Lung (tissue), 12 donors: ENCODE results near the gene LGR5. TPM values are rescaled to one million over a fixed set of nuclear protein-coding genes. Genes with fewer than 3 reads are reported as not detected.

Experiments
- ATAC-seq: fragments of 200-7000 bp; cut with Tn5 transposase; one replicate; pipeline ENCODE4 v1.9.1; 2020; ENCODE audit warnings: moderate number of reproducible peaks; ENCODE audit not compliant: insufficient read depth, low FRiP score
- DNase-seq, 3 donors: peaks; one replicate each; pipeline ENCODE4 v3.0.0-alpha.2; 2013 to 2017
- H3K27ac ChIP-seq, 2 donors: one replicate each; pipeline ENCODE4 v1.5.1; 2013; ENCODE audit warnings: mild to moderate bottlenecking in 2 of 2, moderate library complexity in 2 of 2, control low read depth in 1 of 2, inconsistent platforms in 1 of 2, low read depth in 1 of 2, low read length in 1 of 2
- H3K27me3 ChIP-seq, 3 donors: one replicate each; pipeline ENCODE4 v1.5.1; 2013; ENCODE audit warnings: low read length in 2 of 3; ENCODE audit not compliant: control insufficient read depth in 3 of 3, insufficient read depth in 3 of 3
- H3K36me3 ChIP-seq, 4 donors: one replicate each; pipeline ENCODE4 v1.5.1; 2013; ENCODE audit warnings: low read length in 4 of 4, mild to moderate bottlenecking in 1 of 4, moderate library complexity in 1 of 4; ENCODE audit not compliant: control insufficient read depth in 4 of 4, insufficient read depth in 4 of 4
- H3K4me1 ChIP-seq, 5 donors: one replicate each; pipeline ENCODE4 v1.5.1; 2013; ENCODE audit warnings: low read length in 5 of 5, mild to moderate bottlenecking in 2 of 5, moderate library complexity in 1 of 5; ENCODE audit not compliant: control insufficient read depth in 5 of 5, insufficient read depth in 5 of 5
- H3K4me3 ChIP-seq: one replicate; pipeline ENCODE4 v1.5.1; 2013; ENCODE audit warnings: mild to moderate bottlenecking, control low read depth, moderate library complexity
- H3K9ac ChIP-seq, 2 donors: one replicate each; pipeline ENCODE4 v1.5.1; 2013; ENCODE audit warnings: low read length in 2 of 2, control low read depth in 1 of 2; ENCODE audit not compliant: insufficient read depth in 1 of 2
- H3K9me3 ChIP-seq, 4 donors: one replicate each; pipeline ENCODE4 v1.5.1; 2013; ENCODE audit warnings: low read length in 3 of 4, mild to moderate bottlenecking in 1 of 4, moderate library complexity in 1 of 4; ENCODE audit not compliant: control insufficient read depth in 4 of 4, insufficient read depth in 3 of 4
- CTCF ChIP-seq: IDR thresholded peaks from 2 replicates; pipeline ENCODE4 v1.5.1; 2012; ENCODE audit warnings: mild to moderate bottlenecking; ENCODE audit errors: control extremely low read depth, extremely low read depth
- WGBS, 2 donors: extraction: QIAGEN DNeasy Blood & Tissue Kit; methylation state at CpG; one replicate each; pipeline ENCODE4 v1.1.7; 2013; 5-methylcytosine and 5-hydroxymethylcytosine counted together
- polyA plus RNA-seq, 2 donors: library from polyadenylated mRNA; stranded (reverse); fragments of 200-250 nt; gene quantifications; one replicate each; pipeline ENCODE4 v1.2.1, GENCODE V29; 2013
- total RNA-seq, 2 donors: library from RNA; depleted of rRNA in 1 of 2; stranded (reverse); fragments of >200 nt in 1 of 2; gene quantifications; one replicate each; pipeline ENCODE4 v1.2.1, GENCODE V29; 2014 to 2021
- donor health status: control.
- donor health status: control.
- donor health status: Bipolar disorder and iron deficiency.
- donor health status: healthy.
- donor health status: DM: yes; HTN: yes; CAD: no.

The LGR5 gene
- total and polyA plus RNA-seq, 4 donors, result 0.06 to 1.4 (median 0.21) TPM

- H3K9ac ChIP-seq, result no peak overlapping the region
- 86 to 90% methylated on average over 1 of the region's 1 CpG for WGBS, 2 donors
- no peak overlapping the region for H3K27ac ChIP-seq
These were observed 31.9 kb upstream of the LGR5 start for GRCh38 chr12:71407732-71408131.

GRCh38 chr12:71410844-71411243, 28.8 kb upstream of the LGR5 start:
- Histone ChIP-seq H3K9ac (no peak overlapping the region), H3K27me3 (no peaks in the 10 kb centered on the region), H3K9me3 (peaks cover 0 to 5% (median 2%) of the 10 kb centered on the region in 4 donors), H3K4me3 (no peak overlapping the region), H3K4me1 (no peaks in the 10 kb centered on the region), H3K27ac (no peak overlapping the region), H3K36me3 (no peaks in the 10 kb centered on the region)
- ATAC-seq (no peak), DNase-seq (no peak)
- TF ChIP-seq CTCF, result no peak

More at GRCh38 chr12:71407732-71408131, 31.9 kb upstream of the LGR5 start:
- no peak for TF ChIP-seq CTCF
- ATAC-seq, result no peak
- H3K9me3 ChIP-seq, result peaks cover 0 to 7% (median 3%) of the 10 kb centered on the region in 4 donors
- H3K27me3 ChIP-seq, result no peaks in the 10 kb centered on the region
- no peak for DNase-seq
- no peak overlapping the region for H3K4me3 ChIP-seq
- no peaks in the 10 kb centered on the region for H3K36me3 ChIP-seq
- H3K4me1 ChIP-seq, result no peaks in the 10 kb centered on the region

GRCh38 chr12:71411635-71412034, 28.0 kb upstream of the LGR5 start:
- Histone ChIP-seq H3K27ac (no peak overlapping the region), H3K4me1 (no peaks in the 10 kb centered on the region), H3K27me3 (no peaks in the 10 kb centered on the region), H3K9ac (no peak overlapping the region), H3K36me3 (no peaks in the 10 kb centered on the region), H3K9me3 (peaks cover 0 to 5% (median 2%) of the 10 kb centered on the region in 4 donors), H3K4me3 (no peak overlapping the region)
- DNase-seq, result no peak
- ATAC-seq, result no peak
- 96 to 98% methylated on average over 1 of the region's 1 CpG for WGBS, 2 donors
- no peak for TF ChIP-seq CTCF
